Duodenal mucosa (tissue), 2 donors: Measurements from ENCODE around the gene FANCI.
A peak's percentile ranks its signal among the peaks of the same experiment; 100 is the strongest.

Experiments used
- H3K27ac ChIP-seq: one replicate; pipeline ENCODE4 v1.7.0; 2013; ENCODE audit warnings: low read depth, low read length
- H3K27me3 ChIP-seq, 2 donors: one replicate each; pipeline ENCODE4 v1.7.0; 2013; ENCODE audit warnings: low read length in 2 of 2, control low read depth in 1 of 2; ENCODE audit not compliant: insufficient read depth in 2 of 2, control insufficient read depth in 1 of 2
- H3K36me3 ChIP-seq, 2 donors: one replicate each; pipeline ENCODE4 v1.7.0; 2013; ENCODE audit warnings: low read length in 2 of 2, control low read depth in 1 of 2; ENCODE audit not compliant: insufficient read depth in 2 of 2, control insufficient read depth in 1 of 2
- H3K4me1 ChIP-seq, 2 donors: one replicate each; pipeline ENCODE4 v1.7.0; 2013; ENCODE audit warnings: low read length in 2 of 2, control low read depth in 1 of 2; ENCODE audit not compliant: insufficient read depth in 2 of 2, control insufficient read depth in 1 of 2
- H3K4me3 ChIP-seq, 2 donors: one replicate each; pipeline ENCODE4 v1.7.0; 2013; ENCODE audit warnings: low read length in 2 of 2, low read depth in 1 of 2
- H3K9ac ChIP-seq, 2 donors: one replicate each; pipeline ENCODE4 v1.7.0; 2013; ENCODE audit warnings: low read length in 2 of 2, low read depth in 1 of 2
- H3K9me3 ChIP-seq, 2 donors: one replicate each; pipeline ENCODE4 v1.7.0; 2013; ENCODE audit warnings: low read length in 2 of 2, control low read depth in 1 of 2; ENCODE audit not compliant: control insufficient read depth in 1 of 2

Gene FANCI

DNA sequence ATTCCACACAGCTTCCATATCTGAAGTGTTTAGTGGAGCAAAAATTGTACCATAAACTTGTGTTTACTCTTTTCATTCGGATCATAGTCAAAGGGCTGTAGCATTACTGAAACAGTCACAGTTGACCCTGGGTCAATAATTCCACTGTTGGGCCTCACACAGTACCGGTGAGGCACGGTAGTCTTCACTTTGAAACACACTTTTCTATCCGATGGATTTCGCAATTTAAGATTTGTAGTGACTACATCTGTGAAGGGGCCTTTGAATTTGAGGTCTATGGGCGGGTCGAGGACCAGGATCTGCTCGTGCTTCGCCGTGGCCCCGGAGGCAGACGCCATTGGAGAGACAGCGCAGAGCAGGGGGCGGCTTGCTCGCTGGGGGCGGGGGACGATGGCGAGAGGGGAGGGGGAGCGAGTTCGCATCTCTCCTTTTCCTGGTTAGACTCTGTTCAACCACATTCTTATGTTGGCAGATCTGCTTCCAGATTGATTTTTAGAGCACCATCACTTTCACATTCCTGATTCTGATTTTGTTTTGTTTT, 42.2 kb upstream of the FANCI start:
- Histone ChIP-seq H3K9ac (no peak overlapping the region), H3K36me3 (peaks cover 22 to 29% of the 10 kb centered on the region in 2 donors)

DNA sequence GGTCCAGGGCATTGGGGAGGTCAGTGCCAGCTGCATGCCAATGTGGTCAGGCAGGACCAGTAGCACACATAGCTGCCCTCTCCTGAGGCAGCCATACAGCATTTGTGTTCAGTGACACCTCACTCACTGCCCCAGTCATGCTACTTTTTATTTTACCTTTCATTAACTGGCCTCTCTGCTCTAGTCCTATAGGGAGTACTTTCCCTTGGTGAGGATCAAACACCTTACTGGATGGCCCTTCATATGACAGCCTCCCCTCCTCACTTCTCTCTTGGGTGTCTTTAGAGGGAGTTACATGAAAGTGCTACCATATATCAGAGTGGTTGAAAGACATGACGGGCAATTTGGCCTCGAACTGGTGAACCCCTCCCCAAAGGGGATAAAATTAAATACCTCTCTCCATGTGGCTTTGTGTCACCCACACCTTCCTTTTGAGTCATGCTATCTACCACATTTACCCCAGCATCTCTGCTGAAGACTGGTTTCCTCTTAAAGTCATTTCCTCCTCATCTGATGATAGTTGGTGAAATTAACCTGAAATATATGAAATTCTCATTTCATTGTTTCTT, 40.0 kb upstream of the FANCI start:
- H3K4me3 ChIP-seq, result no peak overlapping the region
- peaks cover 0 to 3% of the 10 kb centered on the region in 2 donors for H3K4me1 ChIP-seq
- no peaks in the 10 kb centered on the region for H3K9me3 ChIP-seq
- H3K27ac ChIP-seq, result no peak overlapping the region
- H3K27me3 ChIP-seq, result no peaks in the 10 kb centered on the region
- peaks cover 14 to 20% of the 10 kb centered on the region in 2 donors for H3K36me3 ChIP-seq
- H3K9ac ChIP-seq, result no peak overlapping the region

More for the DNA sequence above, 42.2 kb upstream of the FANCI start:
- Histone ChIP-seq H3K9me3 (no peaks in the 10 kb centered on the region), H3K4me1 (peaks cover 0 to 11% of the 10 kb centered on the region in 2 donors), H3K27me3 (no peaks in the 10 kb centered on the region), H3K27ac (no peak overlapping the region), H3K4me3 (no peak overlapping the region)

DNA sequence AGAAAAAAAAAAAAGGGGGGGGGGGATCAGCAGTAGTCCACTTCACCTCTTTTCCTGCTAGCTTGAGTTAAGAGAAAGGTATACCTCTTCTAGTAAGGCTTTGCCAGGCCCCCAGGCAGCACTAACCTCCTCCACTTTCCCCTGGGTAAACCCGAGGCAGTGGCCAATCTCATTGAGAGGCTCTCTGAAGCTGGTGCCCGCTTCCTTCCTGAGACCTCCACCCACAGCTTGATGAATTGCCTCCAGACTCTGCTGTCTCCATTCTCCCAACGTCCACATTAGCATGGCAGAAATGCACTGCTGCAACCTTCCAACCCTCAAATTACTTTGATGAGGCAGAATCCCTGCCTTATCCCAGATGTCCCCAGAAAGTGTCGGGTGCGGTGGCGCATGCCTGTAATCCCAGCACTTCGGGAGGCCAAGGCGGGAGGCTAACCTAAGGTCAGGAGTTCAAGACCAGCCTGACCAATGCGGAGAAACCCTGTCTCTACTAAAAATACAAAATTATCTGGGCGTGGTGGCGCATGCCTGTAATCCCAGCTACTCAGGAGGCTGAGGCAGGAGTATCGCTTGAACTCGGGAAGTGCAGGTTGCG, 37.7 kb upstream of the FANCI start:
- Histone ChIP-seq H3K4me1 (peaks cover 0 to 3% of the 10 kb centered on the region in 2 donors), H3K9me3 (no peaks in the 10 kb centered on the region), H3K27ac (no peak overlapping the region), H3K4me3 (no peak overlapping the region), H3K9ac (no peak overlapping the region), H3K27me3 (no peaks in the 10 kb centered on the region), H3K36me3 (peaks cover under 1 to 4% of the 10 kb centered on the region in 2 donors)

DNA sequence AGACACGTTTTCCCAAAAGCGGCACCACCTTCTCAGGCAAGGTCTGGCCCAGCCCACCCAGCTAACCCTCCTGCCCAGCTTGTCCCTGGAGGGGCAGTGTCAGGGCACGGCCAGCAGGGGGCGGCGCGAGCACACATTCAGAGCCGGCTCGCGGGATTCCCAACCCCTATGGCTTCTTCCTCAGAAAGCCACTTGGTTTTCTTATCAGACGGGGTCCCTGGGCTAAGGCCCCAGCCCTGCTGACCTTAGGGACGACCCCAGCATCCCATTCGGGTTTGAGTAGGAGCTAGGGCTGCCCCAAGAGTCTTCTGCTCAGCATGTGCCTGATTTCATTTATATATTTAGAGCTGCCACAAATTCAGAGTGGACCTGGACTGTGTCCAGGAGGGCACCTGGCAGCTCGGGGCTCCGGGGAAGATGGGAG, 36.9 kb upstream of the FANCI start:
- H3K36me3 ChIP-seq, result no peaks in the 10 kb centered on the region
- H3K4me1 ChIP-seq, result peaks cover 0 to 3% of the 10 kb centered on the region in 2 donors
- peak overlapping the region in 1 of 2 donors; percentile 26 for H3K4me3 ChIP-seq
- H3K27me3 ChIP-seq, result no peaks in the 10 kb centered on the region
- no peak overlapping the region for H3K27ac ChIP-seq
- no peak overlapping the region for H3K9ac ChIP-seq
- H3K9me3 ChIP-seq, result no peaks in the 10 kb centered on the region

DNA sequence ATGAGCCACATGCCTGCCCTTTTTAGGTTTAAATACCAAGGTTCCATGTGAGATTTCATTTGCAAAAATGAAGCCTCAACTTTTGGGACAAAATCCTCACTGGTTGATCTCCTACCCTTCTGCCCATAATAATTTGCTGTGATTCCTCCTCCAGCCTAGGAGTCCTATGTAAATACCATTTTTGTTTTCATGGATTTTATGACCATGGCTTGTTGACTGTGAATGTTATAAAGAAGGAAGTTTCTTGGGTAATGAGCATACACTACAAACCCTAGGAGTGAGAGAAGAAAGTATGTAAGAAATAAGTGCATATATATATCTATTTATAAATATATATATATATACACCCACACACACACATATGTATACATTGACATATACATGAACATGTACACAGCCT, 35.5 kb upstream of the FANCI start:
- Histone ChIP-seq H3K27me3 (no peaks in the 10 kb centered on the region), H3K4me3 (no peak overlapping the region), H3K4me1 (peaks cover 0 to 3% of the 10 kb centered on the region in 2 donors), H3K9me3 (no peaks in the 10 kb centered on the region), H3K9ac (no peak overlapping the region), H3K27ac (no peak overlapping the region), H3K36me3 (no peaks in the 10 kb centered on the region)

DNA sequence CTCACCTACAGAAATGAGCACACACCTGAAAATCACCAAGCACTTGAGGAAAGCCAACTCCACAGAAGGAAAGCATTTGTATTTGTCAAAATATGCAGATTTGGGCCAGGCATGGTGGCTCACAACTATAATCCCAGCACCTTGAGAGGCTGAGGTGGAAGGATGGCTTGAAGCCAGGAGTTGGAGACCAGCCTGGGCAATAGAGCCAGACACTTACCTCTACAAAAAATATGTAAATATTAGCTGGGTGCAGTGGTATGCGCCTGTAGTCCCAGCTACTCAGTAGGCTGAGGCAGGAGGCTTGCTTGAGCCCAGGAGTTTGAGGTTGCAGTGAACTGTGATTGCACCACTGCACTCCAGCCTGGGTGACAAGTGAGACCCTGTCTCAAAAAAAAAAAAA, 34.7 kb upstream of the FANCI start:
- no peak overlapping the region for H3K27ac ChIP-seq
- no peak overlapping the region for H3K9ac ChIP-seq
- H3K27me3 ChIP-seq, result no peaks in the 10 kb centered on the region
- H3K36me3 ChIP-seq, result no peaks in the 10 kb centered on the region
- no peaks in the 10 kb centered on the region for H3K9me3 ChIP-seq
- H3K4me1 ChIP-seq, result peaks cover 0 to 3% of the 10 kb centered on the region in 2 donors
- no peak overlapping the region for H3K4me3 ChIP-seq

DNA sequence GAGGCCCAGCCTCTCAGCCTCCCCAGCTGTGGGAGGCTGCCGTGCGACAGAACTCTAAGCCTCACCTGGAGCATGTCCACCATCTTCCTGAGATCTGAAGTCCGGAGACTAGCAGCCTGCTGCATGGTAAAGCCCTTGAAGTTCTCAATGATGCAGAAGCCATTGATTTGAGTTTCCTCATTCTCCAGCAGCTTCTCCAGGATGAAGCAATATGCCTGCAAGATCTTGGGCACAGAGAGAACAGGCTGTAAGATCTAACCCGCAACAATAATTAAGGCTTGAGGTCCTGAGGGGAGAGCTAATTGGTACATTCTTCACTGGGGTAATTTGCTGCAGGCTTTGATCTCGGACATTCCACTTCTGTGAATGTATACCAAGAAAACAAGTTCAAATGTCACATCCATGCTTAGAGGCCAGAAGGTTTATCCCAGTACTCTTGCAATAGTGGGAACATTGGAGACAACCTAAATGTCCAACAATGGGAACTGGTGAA, 32.1 kb upstream of the FANCI start:
- H3K36me3 ChIP-seq, result no peaks in the 10 kb centered on the region
- H3K27ac ChIP-seq, result no peak overlapping the region
- no peak overlapping the region for H3K4me3 ChIP-seq
- no peaks in the 10 kb centered on the region for H3K4me1 ChIP-seq
- no peaks in the 10 kb centered on the region for H3K9me3 ChIP-seq
- H3K9ac ChIP-seq, result no peak overlapping the region
- no peaks in the 10 kb centered on the region for H3K27me3 ChIP-seq

DNA sequence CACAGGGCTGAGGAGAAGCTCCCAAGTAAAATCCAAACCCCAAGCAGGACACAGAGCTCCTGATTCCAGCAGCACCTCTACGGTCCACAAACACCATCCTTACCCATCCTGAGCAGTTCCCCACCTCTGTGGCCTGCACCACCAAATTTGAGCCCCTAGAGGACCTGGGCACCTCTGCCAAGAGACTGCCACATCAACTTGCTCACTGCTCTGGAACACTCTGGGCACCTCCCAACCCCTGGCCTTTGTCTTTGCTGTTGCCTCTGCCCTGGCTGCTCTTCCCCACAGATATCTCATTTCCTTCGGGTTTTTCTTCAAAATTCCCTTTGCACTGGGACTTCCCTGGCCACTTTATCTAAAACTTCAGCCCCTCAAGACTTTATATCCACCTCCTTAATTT, 28.2 kb upstream of the FANCI start:
- H3K9me3 ChIP-seq, result no peaks in the 10 kb centered on the region
- H3K27me3 ChIP-seq, result no peaks in the 10 kb centered on the region
- H3K4me3 ChIP-seq, result no peak overlapping the region
- no peaks in the 10 kb centered on the region for H3K4me1 ChIP-seq
- H3K27ac ChIP-seq, result no peak overlapping the region
- H3K9ac ChIP-seq, result no peak overlapping the region
- no peaks in the 10 kb centered on the region for H3K36me3 ChIP-seq

DNA sequence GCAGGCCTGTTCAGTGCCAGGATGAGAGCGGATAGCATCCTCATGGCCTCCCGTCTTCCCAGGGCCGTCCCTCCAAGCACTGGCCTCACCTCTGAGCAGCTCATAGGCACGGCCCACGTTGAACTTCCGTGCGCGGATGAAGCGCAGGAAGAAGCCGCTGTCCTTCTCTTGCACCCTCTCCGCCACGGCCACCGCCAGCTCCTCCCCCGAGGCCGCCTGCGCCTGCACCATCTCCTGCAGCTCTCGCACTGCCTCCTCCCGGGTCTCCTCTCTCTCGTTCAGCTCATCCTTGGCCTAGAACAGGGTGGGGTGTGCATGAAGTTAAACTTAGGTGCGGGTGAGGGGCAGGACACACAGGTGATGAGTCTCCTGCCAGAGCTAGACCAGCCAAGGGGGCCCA, 26.7 kb upstream of the FANCI start:
- Histone ChIP-seq H3K27me3 (no peaks in the 10 kb centered on the region), H3K27ac (no peak overlapping the region), H3K9me3 (no peaks in the 10 kb centered on the region), H3K4me1 (no peaks in the 10 kb centered on the region), H3K36me3 (no peaks in the 10 kb centered on the region), H3K4me3 (no peak overlapping the region), H3K9ac (no peak overlapping the region)

DNA sequence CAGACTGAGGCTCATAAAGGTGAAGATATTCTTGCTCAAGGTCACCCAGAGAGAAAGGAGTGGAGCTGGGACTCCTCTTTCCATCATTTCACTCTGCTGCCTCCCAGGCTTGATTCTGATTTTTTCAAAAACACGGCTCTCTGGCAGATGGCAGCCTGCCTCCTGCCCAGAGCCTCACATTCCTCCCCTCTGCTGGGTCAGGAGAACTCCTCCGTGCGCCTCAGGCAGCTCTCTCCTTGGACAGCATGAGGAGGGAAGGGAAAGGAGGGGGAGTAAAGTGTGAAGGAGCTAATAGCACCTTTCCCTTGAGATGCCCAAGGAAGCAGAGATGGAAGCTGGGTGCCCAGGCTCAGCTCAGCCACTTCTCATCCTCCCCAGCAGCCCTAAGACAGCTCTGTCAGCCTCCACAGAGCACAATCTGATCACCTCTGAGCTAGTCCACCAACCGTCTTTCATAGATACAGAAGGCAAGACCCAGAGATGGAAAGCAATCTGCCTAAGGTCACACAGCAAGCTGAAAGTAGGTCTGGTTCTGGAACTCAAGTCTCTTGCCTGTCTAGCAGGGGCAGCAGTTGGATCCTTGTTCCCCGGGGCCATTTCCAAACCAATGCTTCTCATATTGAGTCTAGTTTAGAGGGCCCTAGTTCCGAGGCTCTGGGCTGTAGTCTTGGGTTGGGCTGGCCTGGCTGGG, 25.9 kb upstream of the FANCI start:
- Histone ChIP-seq H3K9me3 (no peaks in the 10 kb centered on the region), H3K9ac (no peak overlapping the region), H3K4me3 (no peak overlapping the region), H3K4me1 (no peaks in the 10 kb centered on the region), H3K27ac (no peak overlapping the region), H3K27me3 (no peaks in the 10 kb centered on the region), H3K36me3 (no peaks in the 10 kb centered on the region)
